GM12874 (cell line): ENCODE data around the gene ME3.

Source experiments
- CTCF ChIP-seq: IDR thresholded peaks from 2 replicates; pipeline ENCODE4 v1.5.1; 2011; ENCODE audit warnings: low read depth, mild to moderate bottlenecking, control low read depth, low read length, moderate library complexity; ENCODE audit not compliant: insufficient read depth

The ME3 gene

GRCh38 chr11:86519064-86519911, 153.1 kb downstream of the ME3 start:
- TF ChIP-seq CTCF, result no peak

GRCh38 chr11:86518211-86518610, 154.2 kb downstream of the ME3 start:
- TF ChIP-seq CTCF, result no peak

GRCh38 chr11:86517557-86517956, 154.9 kb downstream of the ME3 start:
- no peak for TF ChIP-seq CTCF

GRCh38 chr11:86515297-86516094, 156.9 kb downstream of the ME3 start:
- TF ChIP-seq CTCF, result no peak

GRCh38 chr11:86514453-86514852, 158.0 kb downstream of the ME3 start:
- TF ChIP-seq CTCF, result no peak

- no peak for TF ChIP-seq CTCF
Observed at GRCh38 chr11:86513746-86514373, 158.6 kb downstream of the ME3 start.

- TF ChIP-seq CTCF, result no peak
Observed at GRCh38 chr11:86513138-86513537, 159.3 kb downstream of the ME3 start.
